Fibroblast of lung (primary cell): ENCODE data around the gene SALL1. TPM values are rescaled to one million over a fixed set of nuclear protein-coding genes. Genes with fewer than 3 reads are reported as not detected.
A peak's percentile ranks its signal among the peaks of the same experiment; 100 is the strongest.

ENCODE experiments used
- DNase-seq, 2 donors: peaks; one replicate each; pipeline versions ENCODE4 v3.0.0 to v3.0.0-alpha.2; 2010; ENCODE audit warnings: low read depth in 2 of 2
- H2AFZ ChIP-seq: 2 replicates; pipeline ENCODE4 v1.5.1; 2012; ENCODE audit warnings: low read length, control low read depth, inconsistent platforms
- H3K27ac ChIP-seq: 2 replicates; pipeline ENCODE4 v1.5.1; 2011; ENCODE audit warnings: low read length, control low read depth; ENCODE audit not compliant: insufficient read depth
- H3K27me3 ChIP-seq: 2 replicates; pipeline ENCODE4 v1.5.1; 2011; ENCODE audit warnings: mild to moderate bottlenecking, low read length; ENCODE audit not compliant: control insufficient read depth, insufficient read depth
- H3K36me3 ChIP-seq: 2 replicates; pipeline ENCODE4 v1.5.1; 2011; ENCODE audit warnings: low read length; ENCODE audit not compliant: control insufficient read depth, insufficient read depth
- H3K4me1 ChIP-seq: 2 replicates; pipeline ENCODE4 v1.5.1; 2011; ENCODE audit warnings: low read length; ENCODE audit not compliant: control insufficient read depth, insufficient read depth; ENCODE audit errors: extremely low read depth
- H3K4me2 ChIP-seq: 2 replicates; pipeline ENCODE4 v1.5.1; 2011; ENCODE audit warnings: low read length, control low read depth; ENCODE audit not compliant: insufficient read depth; ENCODE audit errors: extremely low read depth
- H3K4me3 ChIP-seq, 4 experiments: fragments of 200-600 bp in 1 of 4; sonication (generic) in 1 of 4; replicated peaks in 1 of 4; 2 replicates each; pipeline ENCODE4 v1.5.1; 2011 to 2016; ENCODE audit warnings: low read length in 4 of 4, low read depth in 3 of 4, mild to moderate bottlenecking in 3 of 4, control low read depth in 2 of 4, inconsistent platforms in 1 of 4, mixed read lengths in 1 of 4; ENCODE audit not compliant: insufficient read depth in 1 of 4; ENCODE audit errors: control extremely low read depth in 1 of 4
- H3K79me2 ChIP-seq: 2 replicates; pipeline ENCODE4 v1.5.1; 2012; ENCODE audit warnings: mild to moderate bottlenecking, low read length, inconsistent platforms; ENCODE audit not compliant: control insufficient read depth, insufficient read depth
- H3K9ac ChIP-seq: 2 replicates; pipeline ENCODE4 v1.5.1; 2011; ENCODE audit warnings: mild to moderate bottlenecking, low read length, control low read depth; ENCODE audit not compliant: insufficient read depth
- H3K9me3 ChIP-seq: 2 replicates; pipeline ENCODE4 v1.5.1; 2012; ENCODE audit warnings: low read depth, low read length; ENCODE audit not compliant: control insufficient read depth, insufficient read depth
- H4K20me1 ChIP-seq: 2 replicates; pipeline ENCODE4 v1.5.1; 2011; ENCODE audit warnings: low read length; ENCODE audit not compliant: control insufficient read depth, insufficient read depth; ENCODE audit errors: extremely low read depth
- EZH2 ChIP-seq: IDR thresholded peaks from 2 replicates; pipeline ENCODE4 v1.5.1; 2012; ENCODE audit warnings: low read length, control low read depth, mild to moderate bottlenecking; ENCODE audit errors: missing control alignments
- polyA plus RNA-seq, 2 donors: library from polyadenylated mRNA; depleted of rRNA in 1 of 2; stranded (reverse) in 1 of 2; unstranded in 1 of 2; fragments of >200 nt; gene quantifications; 2 replicates each; pipeline ENCODE4 v1.2.1, GENCODE V29; 2011 to 2012; ENCODE audit warnings: missing spikeins in 1 of 2
- total RNA-seq: library from RNA; depleted of rRNA; stranded (reverse); fragments of >200 nt; gene quantifications from 2 replicates; pipeline ENCODE4 v1.2.1, GENCODE V29; 2014
- TF ChIP-seq, protein P1 (sequence below), 2 donors: IDR thresholded peaks in 1 of 2; conservative IDR thresholded peaks in 1 of 2; 1 replicate in 1 of 2; 2 replicates in 1 of 2; pipeline ENCODE4 v1.5.1; 2011 to 2012; ENCODE audit warnings: low read length in 2 of 2, control low read depth in 1 of 2, inconsistent platforms in 1 of 2, low read depth in 1 of 2, mild to moderate bottlenecking in 1 of 2

Gene SALL1
- total and polyA plus RNA-seq, 2 donors (not counting 1 experiment from before 2014, with no cell fraction given) = 0.10 to 0.17 TPM

GRCh38 chr16:51193879-51194278 is 42.8 kb upstream of the SALL1 start:
- TF ChIP-seq EZH2 = no peak
- TF ChIP-seq, protein P1, sequence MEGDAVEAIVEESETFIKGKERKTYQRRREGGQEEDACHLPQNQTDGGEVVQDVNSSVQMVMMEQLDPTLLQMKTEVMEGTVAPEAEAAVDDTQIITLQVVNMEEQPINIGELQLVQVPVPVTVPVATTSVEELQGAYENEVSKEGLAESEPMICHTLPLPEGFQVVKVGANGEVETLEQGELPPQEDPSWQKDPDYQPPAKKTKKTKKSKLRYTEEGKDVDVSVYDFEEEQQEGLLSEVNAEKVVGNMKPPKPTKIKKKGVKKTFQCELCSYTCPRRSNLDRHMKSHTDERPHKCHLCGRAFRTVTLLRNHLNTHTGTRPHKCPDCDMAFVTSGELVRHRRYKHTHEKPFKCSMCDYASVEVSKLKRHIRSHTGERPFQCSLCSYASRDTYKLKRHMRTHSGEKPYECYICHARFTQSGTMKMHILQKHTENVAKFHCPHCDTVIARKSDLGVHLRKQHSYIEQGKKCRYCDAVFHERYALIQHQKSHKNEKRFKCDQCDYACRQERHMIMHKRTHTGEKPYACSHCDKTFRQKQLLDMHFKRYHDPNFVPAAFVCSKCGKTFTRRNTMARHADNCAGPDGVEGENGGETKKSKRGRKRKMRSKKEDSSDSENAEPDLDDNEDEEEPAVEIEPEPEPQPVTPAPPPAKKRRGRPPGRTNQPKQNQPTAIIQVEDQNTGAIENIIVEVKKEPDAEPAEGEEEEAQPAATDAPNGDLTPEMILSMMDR (conservative IDR thresholded peaks at IDR 0.05 in 1 of 2, IDR thresholded peaks at IDR 0.05 in 1 of 2; ENCODE audit: low read depth in 1 of 2, low read length in 2 of 2) = no peak
- H3K4me3 ChIP-seq = no peak overlapping the region
- no peak overlapping the region for H3K9ac ChIP-seq
- no peaks in the 10 kb centered on the region for H3K4me1 ChIP-seq
- no peaks in the 10 kb centered on the region for H3K79me2 ChIP-seq
- H4K20me1 ChIP-seq = no peaks in the 10 kb centered on the region
- no peak overlapping the region for H3K27ac ChIP-seq
- H2AFZ ChIP-seq = no peak overlapping the region
- no peak overlapping the region for H3K4me2 ChIP-seq
- H3K9me3 ChIP-seq = no peaks in the 10 kb centered on the region
- H3K27me3 ChIP-seq = no peaks in the 10 kb centered on the region
- DNase-seq = no peak
- H3K36me3 ChIP-seq = no peaks in the 10 kb centered on the region

DNA sequence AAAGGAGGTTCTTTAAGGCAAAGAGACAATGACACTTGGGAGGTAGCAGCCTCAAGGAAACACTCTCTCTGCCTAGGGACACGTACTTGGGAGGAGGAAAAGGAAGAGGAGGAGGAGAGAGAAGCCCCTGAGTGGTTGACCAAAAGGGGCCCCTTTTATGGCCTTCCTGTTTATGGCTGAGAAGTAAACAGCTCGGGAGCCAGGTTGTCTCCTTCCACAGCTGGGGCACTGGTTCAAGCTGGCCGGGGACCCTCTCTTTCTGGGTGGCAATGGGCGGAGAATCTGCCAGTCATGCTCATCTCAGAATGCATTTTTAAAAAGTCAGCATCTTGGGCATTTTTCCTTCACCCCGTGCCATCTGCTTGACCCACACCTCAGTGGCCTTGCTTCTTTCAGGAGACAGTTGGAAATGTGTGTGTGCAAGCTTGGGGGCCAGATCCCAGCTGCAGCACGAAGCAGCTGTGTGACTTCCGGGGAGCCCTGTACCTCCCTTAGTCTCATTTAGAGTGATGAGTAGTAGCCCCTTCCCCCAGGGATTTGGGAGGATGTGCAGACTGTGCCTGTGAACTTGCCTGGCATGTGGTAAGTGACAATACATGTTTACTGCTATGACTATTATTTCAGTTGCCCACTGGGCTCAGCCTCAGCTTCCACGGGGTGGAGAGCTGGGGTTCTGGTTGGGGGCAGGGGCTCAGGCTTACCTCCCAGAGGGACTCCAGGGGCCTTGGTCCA is 33.8 kb upstream of the SALL1 start:
- no peak overlapping the region for H3K27ac ChIP-seq
- no peak overlapping the region for H3K4me2 ChIP-seq
- no peak overlapping the region for H3K9ac ChIP-seq
- no peaks in the 10 kb centered on the region for H3K4me1 ChIP-seq
- H3K4me3 ChIP-seq = no peak overlapping the region
- DNase-seq = no peak
- H3K36me3 ChIP-seq = no peaks in the 10 kb centered on the region
- no peak overlapping the region for H2AFZ ChIP-seq
- H3K79me2 ChIP-seq = no peaks in the 10 kb centered on the region
- H4K20me1 ChIP-seq = no peaks in the 10 kb centered on the region
- H3K27me3 ChIP-seq = no peaks in the 10 kb centered on the region
- H3K9me3 ChIP-seq = no peaks in the 10 kb centered on the region
- TF ChIP-seq EZH2 = no peak
- TF ChIP-seq, protein P1 (conservative IDR thresholded peaks at IDR 0.05 in 1 of 2, IDR thresholded peaks at IDR 0.05 in 1 of 2; ENCODE audit: low read depth in 1 of 2, low read length in 2 of 2) = no peak

DNA sequence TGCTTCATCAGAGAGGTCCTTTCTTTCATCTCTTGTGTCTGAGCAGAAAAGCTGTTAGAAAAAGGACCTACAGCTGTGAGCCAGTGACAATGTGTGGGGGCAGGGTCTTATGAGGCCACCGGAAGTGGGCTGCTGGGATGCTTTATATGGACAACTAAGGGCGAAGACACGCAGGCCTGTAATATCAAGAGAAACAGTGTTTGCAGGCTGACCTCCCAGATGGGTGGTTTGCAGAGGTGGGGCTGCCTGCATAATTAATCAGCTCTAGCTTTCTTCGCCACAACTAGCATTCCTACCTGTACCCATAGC is 30.4 kb upstream of the SALL1 start:
- Histone ChIP-seq H3K27me3 (no peaks in the 10 kb centered on the region), H3K9ac (no peak overlapping the region), H3K36me3 (no peaks in the 10 kb centered on the region), H3K79me2 (no peaks in the 10 kb centered on the region), H2AFZ (no peak overlapping the region), H4K20me1 (no peaks in the 10 kb centered on the region), H3K4me2 (no peak overlapping the region), H3K9me3 (no peaks in the 10 kb centered on the region), H3K4me3 (no peak overlapping the region), H3K4me1 (no peaks in the 10 kb centered on the region), H3K27ac (no peak overlapping the region)
- no peak for TF ChIP-seq EZH2
- DNase-seq = peak in 1 of 2 donors; percentile 62
